Sigmoid colon (tissue), 3 donors: ENCODE data around the gene SMIM28.

Experiments
- POLR2A ChIP-seq, 2 donors: fragments of 450-650 bp; IDR thresholded peaks; one replicate each; pipeline ENCODE4 v1.6.1; 2016; ENCODE audit warnings: antibody characterized with exemption in 2 of 2, mild to moderate bottlenecking in 2 of 2, moderate library complexity in 2 of 2
- TF ChIP-seq, protein P1 (sequence below), 4 experiments: fragments of 450-650 bp in 3 of 4; fragments of 200-600 bp in 1 of 4; IDR thresholded peaks; one replicate each; pipeline ENCODE4 v1.5.1; 2016 to 2019; ENCODE audit warnings: antibody characterized with exemption in 4 of 4, mild to moderate bottlenecking in 3 of 4, moderate library complexity in 2 of 4

DNA sequence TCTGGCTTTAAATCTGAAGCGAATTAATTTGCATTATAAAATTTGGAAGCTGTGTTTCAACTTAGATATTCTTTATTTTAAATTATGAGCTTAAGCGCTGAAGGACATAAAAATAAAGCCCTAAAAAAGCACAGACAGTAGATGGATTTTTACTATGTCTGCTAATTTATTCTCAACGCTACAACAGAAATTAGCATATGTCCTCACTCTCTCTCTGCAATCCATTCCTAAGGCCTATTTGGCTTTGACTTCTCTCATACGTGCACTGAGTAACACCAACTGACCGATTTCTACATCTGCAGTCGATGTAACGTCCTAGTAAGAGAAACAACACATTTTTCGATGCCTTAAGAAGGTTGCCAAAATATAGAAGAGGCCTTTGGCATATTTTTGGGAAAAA lies 50.0 kb downstream of the SMIM28 start:
- no peak for TF ChIP-seq POLR2A (IDR thresholded peaks at IDR 0.05)
- TF ChIP-seq, protein P1, sequence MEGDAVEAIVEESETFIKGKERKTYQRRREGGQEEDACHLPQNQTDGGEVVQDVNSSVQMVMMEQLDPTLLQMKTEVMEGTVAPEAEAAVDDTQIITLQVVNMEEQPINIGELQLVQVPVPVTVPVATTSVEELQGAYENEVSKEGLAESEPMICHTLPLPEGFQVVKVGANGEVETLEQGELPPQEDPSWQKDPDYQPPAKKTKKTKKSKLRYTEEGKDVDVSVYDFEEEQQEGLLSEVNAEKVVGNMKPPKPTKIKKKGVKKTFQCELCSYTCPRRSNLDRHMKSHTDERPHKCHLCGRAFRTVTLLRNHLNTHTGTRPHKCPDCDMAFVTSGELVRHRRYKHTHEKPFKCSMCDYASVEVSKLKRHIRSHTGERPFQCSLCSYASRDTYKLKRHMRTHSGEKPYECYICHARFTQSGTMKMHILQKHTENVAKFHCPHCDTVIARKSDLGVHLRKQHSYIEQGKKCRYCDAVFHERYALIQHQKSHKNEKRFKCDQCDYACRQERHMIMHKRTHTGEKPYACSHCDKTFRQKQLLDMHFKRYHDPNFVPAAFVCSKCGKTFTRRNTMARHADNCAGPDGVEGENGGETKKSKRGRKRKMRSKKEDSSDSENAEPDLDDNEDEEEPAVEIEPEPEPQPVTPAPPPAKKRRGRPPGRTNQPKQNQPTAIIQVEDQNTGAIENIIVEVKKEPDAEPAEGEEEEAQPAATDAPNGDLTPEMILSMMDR (IDR thresholded peaks at IDR 0.05), result no peak
